Neural cell (in vitro differentiated cells): ENCODE results near the gene ATP5F1E. TPM values are rescaled to one million over a fixed set of nuclear protein-coding genes. Genes with fewer than 3 reads are reported as not detected.

Experiments
- H2AFZ ChIP-seq: fragments of 200-600, 300-800 bp; sonication (generic), shearing (Covaris generic); 2 replicates; pipeline ENCODE4 v1.6.0; 2014; ENCODE audit warnings: low read depth, mild to moderate bottlenecking, antibody characterized with exemption, low read length, moderate library complexity
- H3F3A ChIP-seq: fragments of 200-600 bp; shearing (Covaris generic); 2 replicates; pipeline ENCODE4 v1.6.1; 2016; ENCODE audit warnings: mild to moderate bottlenecking, moderate library complexity, mixed read lengths, antibody characterized with exemption, low read length; ENCODE audit not compliant: insufficient read depth, poor library complexity, severe bottlenecking
- H3K27ac ChIP-seq: fragments of 200-600, 300-800 bp; sonication (generic), shearing (Covaris generic); 2 replicates; pipeline ENCODE4 v1.5.1; 2014; ENCODE audit warnings: mild to moderate bottlenecking, low read length, moderate library complexity
- H3K27me3 ChIP-seq: fragments of 300-800, 200-600 bp; sonication (generic), shearing (Covaris generic); 2 replicates; pipeline ENCODE4 v1.6.0; 2014; ENCODE audit warnings: mild to moderate bottlenecking, low read depth, low read length, moderate library complexity; ENCODE audit not compliant: insufficient read depth
- H3K36me3 ChIP-seq: fragments of 300-800, 200-600 bp; sonication (generic), shearing (Covaris generic); 2 replicates; pipeline ENCODE4 v1.5.1; 2014; ENCODE audit warnings: mild to moderate bottlenecking, antibody characterized with exemption, low read length, moderate library complexity; ENCODE audit not compliant: insufficient read depth
- H3K4me2 ChIP-seq: fragments of 300-800, 200-600 bp; sonication (generic), shearing (Covaris generic); 2 replicates; pipeline ENCODE4 v1.6.0; 2014; ENCODE audit warnings: mild to moderate bottlenecking, low read length
- H3K4me3 ChIP-seq: fragments of 300-800, 200-600 bp; sonication (generic), shearing (Covaris generic); 2 replicates; pipeline ENCODE4 v1.5.1; 2014; ENCODE audit warnings: mild to moderate bottlenecking, low read length, moderate library complexity
- H3K79me2 ChIP-seq: fragments of 200-600 bp; shearing (Covaris generic); replicated peaks from 2 replicates; pipeline ENCODE4 v1.6.0; 2014; ENCODE audit warnings: mild to moderate bottlenecking, low read length, moderate library complexity; ENCODE audit not compliant: insufficient read depth
- H3K9ac ChIP-seq: fragments of 300-800, 200-600 bp; sonication (generic), shearing (Covaris generic); 2 replicates; pipeline ENCODE4 v1.6.1; 2016; ENCODE audit warnings: mild to moderate bottlenecking, low read length, mixed read lengths
- H3K9me2 ChIP-seq: fragments of 200-600 bp; shearing (Covaris generic); 2 replicates; pipeline ENCODE4 v1.6.1; 2016; ENCODE audit warnings: mild to moderate bottlenecking, low read length, mixed read lengths; ENCODE audit not compliant: insufficient read depth
- H3K9me3 ChIP-seq: fragments of 200-600, 300-800 bp; sonication (generic), shearing (Covaris generic); 2 replicates; pipeline ENCODE4 v1.6.1; 2016; ENCODE audit warnings: mild to moderate bottlenecking, mixed run types, low read length, moderate library complexity, mixed read lengths
- H4K20me1 ChIP-seq: fragments of 200-600 bp; shearing (Covaris generic); 2 replicates; pipeline ENCODE4 v1.6.1; 2016; ENCODE audit warnings: mild to moderate bottlenecking, mixed run types; ENCODE audit not compliant: insufficient read depth
- EP300 ChIP-seq: fragments of 450-650 bp; conservative IDR thresholded peaks from 2 replicates; pipeline ENCODE4 v1.6.1; 2014; ENCODE audit warnings: antibody characterized with exemption, mild to moderate bottlenecking, moderate library complexity; ENCODE audit not compliant: poor library complexity, severe bottlenecking
- EZH2 ChIP-seq: fragments of 200-600, 300-800 bp; shearing (Covaris generic), sonication (generic); IDR thresholded peaks from 2 replicates; pipeline ENCODE4 v1.6.1; 2014; ENCODE audit warnings: antibody characterized with exemption, low read length, borderline replicate concordance, mild to moderate bottlenecking; ENCODE audit not compliant: insufficient read depth, poor library complexity, severe bottlenecking
- MXI1 ChIP-seq: fragments of 450-650 bp; conservative IDR thresholded peaks from 2 replicates; pipeline ENCODE4 v1.6.1; 2014; ENCODE audit warnings: antibody characterized with exemption, mild to moderate bottlenecking; ENCODE audit not compliant: poor library complexity, severe bottlenecking
- POLR2AphosphoS5 ChIP-seq: IDR thresholded peaks from 2 replicates; pipeline ENCODE4 v1.6.1; 2012
- RAD21 ChIP-seq: fragments of 450-650 bp; conservative IDR thresholded peaks from 2 replicates; pipeline ENCODE4 v1.6.1; 2014; ENCODE audit warnings: antibody characterized with exemption, mild to moderate bottlenecking, moderate library complexity
- REST ChIP-seq: IDR thresholded peaks from 2 replicates; pipeline ENCODE4 v1.6.1; 2012; ENCODE audit warnings: borderline replicate concordance
- SMC3 ChIP-seq: fragments of 450-650 bp; conservative IDR thresholded peaks from 2 replicates; pipeline ENCODE4 v1.6.1; 2014; ENCODE audit warnings: antibody characterized with exemption, mild to moderate bottlenecking, moderate library complexity; ENCODE audit not compliant: poor library complexity
- TAF1 ChIP-seq: IDR thresholded peaks from 2 replicates; pipeline ENCODE4 v1.6.1; 2012; ENCODE audit warnings: low read depth
- polyA plus RNA-seq: library from polyadenylated mRNA; depleted of rRNA; stranded (reverse); fragments of >200 nt; gene quantifications from 2 replicates; pipeline ENCODE4 v1.2.3, GENCODE V29; 2014
- TF ChIP-seq, protein P1 (sequence below): fragments of 450-650 bp; IDR thresholded peaks from 2 replicates; pipeline ENCODE4 v1.5.1; 2014; ENCODE audit warnings: antibody characterized with exemption, mild to moderate bottlenecking, moderate library complexity; ENCODE audit not compliant: poor library complexity, severe bottlenecking

The ATP5F1E gene
- polyA plus RNA-seq, 1 donor from 2014 or later = 133 TPM

GRCh38 chr20:59024111-59024530 lies 8.0 kb downstream of the ATP5F1E start:
- H3K9me3 ChIP-seq = no peaks in the 10 kb centered on the region
- H3F3A ChIP-seq = no peaks in the 10 kb centered on the region
- H3K27me3 ChIP-seq = no peaks in the 10 kb centered on the region
- peaks cover 10% of the 10 kb centered on the region for H3K36me3 ChIP-seq
- TF ChIP-seq RAD21 = no peak
- TF ChIP-seq, protein P1, sequence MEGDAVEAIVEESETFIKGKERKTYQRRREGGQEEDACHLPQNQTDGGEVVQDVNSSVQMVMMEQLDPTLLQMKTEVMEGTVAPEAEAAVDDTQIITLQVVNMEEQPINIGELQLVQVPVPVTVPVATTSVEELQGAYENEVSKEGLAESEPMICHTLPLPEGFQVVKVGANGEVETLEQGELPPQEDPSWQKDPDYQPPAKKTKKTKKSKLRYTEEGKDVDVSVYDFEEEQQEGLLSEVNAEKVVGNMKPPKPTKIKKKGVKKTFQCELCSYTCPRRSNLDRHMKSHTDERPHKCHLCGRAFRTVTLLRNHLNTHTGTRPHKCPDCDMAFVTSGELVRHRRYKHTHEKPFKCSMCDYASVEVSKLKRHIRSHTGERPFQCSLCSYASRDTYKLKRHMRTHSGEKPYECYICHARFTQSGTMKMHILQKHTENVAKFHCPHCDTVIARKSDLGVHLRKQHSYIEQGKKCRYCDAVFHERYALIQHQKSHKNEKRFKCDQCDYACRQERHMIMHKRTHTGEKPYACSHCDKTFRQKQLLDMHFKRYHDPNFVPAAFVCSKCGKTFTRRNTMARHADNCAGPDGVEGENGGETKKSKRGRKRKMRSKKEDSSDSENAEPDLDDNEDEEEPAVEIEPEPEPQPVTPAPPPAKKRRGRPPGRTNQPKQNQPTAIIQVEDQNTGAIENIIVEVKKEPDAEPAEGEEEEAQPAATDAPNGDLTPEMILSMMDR = no peak
- H2AFZ ChIP-seq = no peak overlapping the region
- H3K4me2 ChIP-seq = no peak overlapping the region
- H3K9me2 ChIP-seq = no peaks in the 10 kb centered on the region
- H3K4me3 ChIP-seq = no peak overlapping the region
- no peak overlapping the region for H3K27ac ChIP-seq
- no peak overlapping the region for H3K9ac ChIP-seq
- peaks cover 25% of the 10 kb centered on the region for H3K79me2 ChIP-seq
- no peaks in the 10 kb centered on the region for H4K20me1 ChIP-seq

DNA sequence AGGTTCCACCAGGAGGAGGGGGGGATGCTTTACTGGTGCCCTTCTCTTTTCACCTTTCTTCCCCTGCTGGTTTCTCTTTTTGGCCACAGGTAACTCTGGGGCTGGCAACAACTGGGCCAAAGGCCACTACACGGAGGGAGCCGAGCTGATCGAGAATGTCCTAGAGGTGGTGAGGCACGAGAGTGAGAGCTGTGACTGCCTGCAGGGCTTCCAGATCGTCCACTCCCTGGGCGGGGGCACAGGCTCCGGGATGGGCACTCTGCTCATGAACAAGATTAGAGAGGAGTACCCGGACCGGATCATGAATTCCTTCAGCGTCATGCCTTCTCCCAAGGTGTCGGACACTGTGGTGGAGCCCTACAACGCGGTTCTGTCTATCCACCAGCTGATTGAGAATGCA lies 8.5 kb downstream of the ATP5F1E start:
- no peaks in the 10 kb centered on the region for H3K27me3 ChIP-seq
- no peak overlapping the region for H3K27ac ChIP-seq
- no peaks in the 10 kb centered on the region for H3K9me2 ChIP-seq
- H3K79me2 ChIP-seq = peaks cover 20% of the 10 kb centered on the region
- H3K36me3 ChIP-seq = peaks cover 7% of the 10 kb centered on the region
- no peaks in the 10 kb centered on the region for H3K9me3 ChIP-seq
- H2AFZ ChIP-seq = no peak overlapping the region
- H3F3A ChIP-seq = no peaks in the 10 kb centered on the region
- TF ChIP-seq REST (no peak), EP300 (no peak), RAD21 (no peak), MXI1 (no peak), POLR2AphosphoS5 (no peak), SMC3 (no peak), EZH2 (no peak), TAF1 (no peak)
- TF ChIP-seq, protein P1 = no peak
- no peak overlapping the region for H3K9ac ChIP-seq
- no peak overlapping the region for H3K4me2 ChIP-seq
- H4K20me1 ChIP-seq = no peaks in the 10 kb centered on the region
- H3K4me3 ChIP-seq = no peak overlapping the region
